GM23338 (cell line): Measurements from ENCODE around the gene IKBIP. TPM values are rescaled to one million over a fixed set of nuclear protein-coding genes. Genes with fewer than 3 reads are reported as not detected.

Experiments
- ATAC-seq: fragments of 200-7000 bp; cut with Tn5 transposase; 3 replicates; pipeline ENCODE4 v1.9.1; 2020
- DNase-seq: peaks from one replicate; pipeline ENCODE4 v3.0.0-alpha.2; 2015; ENCODE audit warnings: low spot score
- H2AFZ ChIP-seq: fragments of 200-600 bp; sonication (generic); 2 replicates; pipeline ENCODE4 v1.8.0; 2016; ENCODE audit warnings: antibody characterized with exemption, mild to moderate bottlenecking, moderate library complexity
- H3F3A ChIP-seq: fragments of 200-600 bp; sonication (generic); replicated peaks from 2 replicates; pipeline ENCODE4 v1.8.0; 2017; ENCODE audit warnings: antibody characterized with exemption, mixed run types, low read depth
- H3K27ac ChIP-seq: fragments of 200-600 bp; sonication (generic); 2 replicates; pipeline ENCODE4 v1.6.1; 2016; ENCODE audit warnings: low read depth
- H3K27me3 ChIP-seq: fragments of 200-600 bp; sonication (generic); 2 replicates; pipeline ENCODE4 v1.8.0; 2016; ENCODE audit warnings: mild to moderate bottlenecking, mixed run types, moderate library complexity; ENCODE audit not compliant: insufficient read depth
- H3K36me3 ChIP-seq: fragments of 200-600 bp; sonication (generic); 2 replicates; pipeline ENCODE4 v1.8.0; 2016; ENCODE audit warnings: mild to moderate bottlenecking; ENCODE audit not compliant: insufficient read depth
- H3K4me1 ChIP-seq: fragments of 200-600 bp; sonication (generic); 2 replicates; pipeline ENCODE4 v1.8.0; 2016; ENCODE audit warnings: mild to moderate bottlenecking, moderate library complexity; ENCODE audit not compliant: insufficient read depth
- H3K4me2 ChIP-seq: fragments of 200-600 bp; sonication (generic); 2 replicates; pipeline ENCODE4 v1.7.1; 2017; ENCODE audit warnings: mixed run types
- H3K4me3 ChIP-seq: fragments of 200-600 bp; sonication (generic); 2 replicates; pipeline ENCODE4 v1.6.1; 2016; ENCODE audit warnings: mixed run types
- H3K79me2 ChIP-seq: fragments of 200-600 bp; sonication (generic); replicated peaks from 2 replicates; pipeline ENCODE4 v1.8.0; 2017; ENCODE audit warnings: mild to moderate bottlenecking; ENCODE audit not compliant: insufficient read depth
- H3K9me2 ChIP-seq: fragments of 200-600 bp; sonication (generic); 2 replicates; pipeline ENCODE4 v1.8.0; 2017; ENCODE audit not compliant: insufficient read depth
- H4K20me1 ChIP-seq: fragments of 200-600 bp; sonication (generic); replicated peaks from 2 replicates; pipeline ENCODE4 v1.8.0; 2017; ENCODE audit warnings: mild to moderate bottlenecking; ENCODE audit not compliant: insufficient read depth
- H3K27ac Mint-ChIP-seq: 2 replicates; pipeline ENCODE4 v1.8.0; 2020; ENCODE audit warnings: inconsistent platforms, mild to moderate bottlenecking, moderate library complexity, mixed read lengths
- H3K27me3 Mint-ChIP-seq: 3 replicates; pipeline ENCODE4 v1.8.0; 2022; ENCODE audit warnings: low read depth, mild to moderate bottlenecking, moderate library complexity, mixed read lengths, inconsistent platforms; ENCODE audit not compliant: insufficient read depth, poor library complexity
- H3K36me3 Mint-ChIP-seq: 3 replicates; pipeline ENCODE4 v1.8.0; 2021; ENCODE audit warnings: low read depth, mild to moderate bottlenecking, inconsistent platforms, moderate library complexity, mixed read lengths
- H3K4me1 Mint-ChIP-seq: 3 replicates; pipeline ENCODE4 v1.8.0; 2020; ENCODE audit warnings: mild to moderate bottlenecking, inconsistent platforms, mixed read lengths
- H3K4me3 Mint-ChIP-seq: 3 replicates; pipeline ENCODE4 v1.8.0; 2021; ENCODE audit warnings: moderate library complexity, mild to moderate bottlenecking, inconsistent platforms, mixed read lengths
- H3K9me3 Mint-ChIP-seq: 3 replicates; pipeline ENCODE4 v1.8.0; 2020; ENCODE audit warnings: moderate library complexity, mild to moderate bottlenecking, inconsistent platforms, mixed read lengths
- CREB1 ChIP-seq: fragments of 250-450 bp; sonication (Bioruptor Pico); IDR thresholded peaks from 2 replicates; pipeline ENCODE4 v1.5.0; 2020; ENCODE audit warnings: low read depth, mild to moderate bottlenecking, moderate library complexity
- ETS1 ChIP-seq: IDR thresholded peaks from 2 replicates; pipeline ENCODE4 v1.6.1; 2016; ENCODE audit warnings: antibody characterized with exemption
- EZH2 ChIP-seq: fragments of 200-600 bp; sonication (generic); IDR thresholded peaks from one replicate; pipeline ENCODE4 v1.8.0; 2017; ENCODE audit warnings: antibody characterized with exemption, mild to moderate bottlenecking, low read depth; ENCODE audit not compliant: unreplicated experiment
- EZH2phosphoT487 ChIP-seq: fragments of 200-600 bp; sonication (generic); IDR thresholded peaks from one replicate; pipeline ENCODE4 v1.8.1; 2018; ENCODE audit warnings: antibody characterized with exemption; ENCODE audit not compliant: unreplicated experiment
- JUNB ChIP-seq: IDR thresholded peaks from one replicate; pipeline ENCODE4 v1.6.1; 2016; ENCODE audit warnings: antibody characterized with exemption; ENCODE audit not compliant: unreplicated experiment
- NANOG ChIP-seq: IDR thresholded peaks from 2 replicates; pipeline ENCODE4 v1.6.1; 2016; ENCODE audit warnings: antibody characterized with exemption, borderline replicate concordance
- POLR2AphosphoS5 ChIP-seq: IDR thresholded peaks from 2 replicates; pipeline ENCODE4 v1.6.1; 2016; ENCODE audit warnings: antibody characterized with exemption, low read depth
- STAT1 ChIP-seq: IDR thresholded peaks from one replicate; pipeline ENCODE4 v1.6.1; 2016; ENCODE audit warnings: antibody characterized with exemption; ENCODE audit not compliant: unreplicated experiment
- ZNF114 ChIP-seq: fragments of 250-450 bp; sonication (Bioruptor Pico); IDR thresholded peaks from 2 replicates; pipeline ENCODE4 v1.5.0; 2020; ENCODE audit warnings: mild to moderate bottlenecking, moderate library complexity
- ZNF331 ChIP-seq: fragments of 250-450 bp; sonication (Bioruptor Pico); IDR thresholded peaks from 2 replicates; pipeline ENCODE4 v1.5.0; 2020; ENCODE audit warnings: low read depth, mild to moderate bottlenecking, moderate library complexity
- ZNF462 ChIP-seq: fragments of 250-450 bp; sonication (Bioruptor Pico); IDR thresholded peaks from 2 replicates; pipeline ENCODE4 v1.5.0; 2020; ENCODE audit warnings: mild to moderate bottlenecking, moderate library complexity
- polyA plus RNA-seq: library from polyadenylated mRNA; unstranded; fragments of >200 nt; fragmentation: Nextera tagmentation; extraction: Ambion mirVana; gene quantifications from 2 replicates; pipeline ENCODE4 v1.2.1, GENCODE V29; 2016
- total RNA-seq: library from RNA; depleted of rRNA; stranded (reverse); fragments of >200 nt; shearing (Covaris generic); gene quantifications from 2 replicates; pipeline ENCODE4 v1.2.3, GENCODE V29; 2014
- TF ChIP-seq, protein P1 (sequence below), 2 experiments: fragments of 200-600 bp in 1 of 2; sonication (generic) in 1 of 2; conservative IDR thresholded peaks; 2 replicates each; pipeline versions ENCODE4 v1.5.1 to v1.6.1; 2016 to 2017; ENCODE audit warnings: antibody characterized with exemption in 2 of 2, low read depth in 2 of 2, mild to moderate bottlenecking in 2 of 2, moderate library complexity in 1 of 2
- TF ChIP-seq, protein P2 (sequence below): IDR thresholded peaks from one replicate; pipeline ENCODE4 v1.6.1; 2018; ENCODE audit warnings: antibody characterized with exemption; ENCODE audit not compliant: unreplicated experiment

The IKBIP gene
- total and polyA plus RNA-seq, 2 experiments from 2014 or later = 17.8 to 22.5 TPM

DNA sequence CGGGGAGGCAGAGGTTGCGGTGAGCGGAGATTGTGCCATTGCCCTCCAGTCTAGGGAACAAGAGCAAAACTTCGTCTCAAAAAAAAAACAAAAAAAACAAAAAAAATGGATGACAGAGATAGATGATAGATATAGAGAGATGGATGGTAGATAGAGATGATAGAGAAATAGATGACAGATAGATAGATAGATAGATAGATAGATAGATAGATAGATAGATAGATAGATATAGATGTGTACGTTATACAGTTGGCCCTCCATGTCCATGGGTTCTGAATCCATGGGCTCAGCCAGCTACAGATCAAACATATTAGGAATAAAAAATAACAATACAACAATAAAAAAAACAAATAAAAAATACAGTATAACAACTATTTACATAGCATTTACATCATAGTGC, 63.9 kb downstream of the IKBIP start:
- Histone ChIP-seq H3K4me3 (no peak overlapping the region), H3F3A (no peaks in the 10 kb centered on the region), H3K36me3 (no peaks in the 10 kb centered on the region), H2AFZ (no peak overlapping the region), H3K9me2 (no peaks in the 10 kb centered on the region), H3K27ac (no peak overlapping the region), H3K79me2 (no peaks in the 10 kb centered on the region), H4K20me1 (no peaks in the 10 kb centered on the region; the same call in 1 of the 2 replicates), H3K4me2 (no peak overlapping the region), H3K27me3 (no peaks in the 10 kb centered on the region), H3K4me1 (no peaks in the 10 kb centered on the region)
- Mint-ChIP-seq H3K9me3 (no peaks in the 10 kb centered on the region), H3K36me3 (no peaks in the 10 kb centered on the region), H3K27ac (no peak overlapping the region), H3K4me1 (no peaks in the 10 kb centered on the region), H3K4me3 (no peak overlapping the region), H3K27me3 (no peaks in the 10 kb centered on the region)
- DNase-seq (no peak), ATAC-seq (no peak)
- TF ChIP-seq EZH2 = no peak
- TF ChIP-seq, protein P1, sequence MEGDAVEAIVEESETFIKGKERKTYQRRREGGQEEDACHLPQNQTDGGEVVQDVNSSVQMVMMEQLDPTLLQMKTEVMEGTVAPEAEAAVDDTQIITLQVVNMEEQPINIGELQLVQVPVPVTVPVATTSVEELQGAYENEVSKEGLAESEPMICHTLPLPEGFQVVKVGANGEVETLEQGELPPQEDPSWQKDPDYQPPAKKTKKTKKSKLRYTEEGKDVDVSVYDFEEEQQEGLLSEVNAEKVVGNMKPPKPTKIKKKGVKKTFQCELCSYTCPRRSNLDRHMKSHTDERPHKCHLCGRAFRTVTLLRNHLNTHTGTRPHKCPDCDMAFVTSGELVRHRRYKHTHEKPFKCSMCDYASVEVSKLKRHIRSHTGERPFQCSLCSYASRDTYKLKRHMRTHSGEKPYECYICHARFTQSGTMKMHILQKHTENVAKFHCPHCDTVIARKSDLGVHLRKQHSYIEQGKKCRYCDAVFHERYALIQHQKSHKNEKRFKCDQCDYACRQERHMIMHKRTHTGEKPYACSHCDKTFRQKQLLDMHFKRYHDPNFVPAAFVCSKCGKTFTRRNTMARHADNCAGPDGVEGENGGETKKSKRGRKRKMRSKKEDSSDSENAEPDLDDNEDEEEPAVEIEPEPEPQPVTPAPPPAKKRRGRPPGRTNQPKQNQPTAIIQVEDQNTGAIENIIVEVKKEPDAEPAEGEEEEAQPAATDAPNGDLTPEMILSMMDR (conservative IDR thresholded peaks at IDR 0.05; ENCODE audit: low read depth in 2 of 2) = no peak
- TF ChIP-seq ZNF114 (CRISPR knock-in tag) = no peak
- no peak for TF ChIP-seq NANOG
- no peak for TF ChIP-seq JUNB
- no peak for TF ChIP-seq CREB1 (CRISPR knock-in tag)
- TF ChIP-seq, protein P2, sequence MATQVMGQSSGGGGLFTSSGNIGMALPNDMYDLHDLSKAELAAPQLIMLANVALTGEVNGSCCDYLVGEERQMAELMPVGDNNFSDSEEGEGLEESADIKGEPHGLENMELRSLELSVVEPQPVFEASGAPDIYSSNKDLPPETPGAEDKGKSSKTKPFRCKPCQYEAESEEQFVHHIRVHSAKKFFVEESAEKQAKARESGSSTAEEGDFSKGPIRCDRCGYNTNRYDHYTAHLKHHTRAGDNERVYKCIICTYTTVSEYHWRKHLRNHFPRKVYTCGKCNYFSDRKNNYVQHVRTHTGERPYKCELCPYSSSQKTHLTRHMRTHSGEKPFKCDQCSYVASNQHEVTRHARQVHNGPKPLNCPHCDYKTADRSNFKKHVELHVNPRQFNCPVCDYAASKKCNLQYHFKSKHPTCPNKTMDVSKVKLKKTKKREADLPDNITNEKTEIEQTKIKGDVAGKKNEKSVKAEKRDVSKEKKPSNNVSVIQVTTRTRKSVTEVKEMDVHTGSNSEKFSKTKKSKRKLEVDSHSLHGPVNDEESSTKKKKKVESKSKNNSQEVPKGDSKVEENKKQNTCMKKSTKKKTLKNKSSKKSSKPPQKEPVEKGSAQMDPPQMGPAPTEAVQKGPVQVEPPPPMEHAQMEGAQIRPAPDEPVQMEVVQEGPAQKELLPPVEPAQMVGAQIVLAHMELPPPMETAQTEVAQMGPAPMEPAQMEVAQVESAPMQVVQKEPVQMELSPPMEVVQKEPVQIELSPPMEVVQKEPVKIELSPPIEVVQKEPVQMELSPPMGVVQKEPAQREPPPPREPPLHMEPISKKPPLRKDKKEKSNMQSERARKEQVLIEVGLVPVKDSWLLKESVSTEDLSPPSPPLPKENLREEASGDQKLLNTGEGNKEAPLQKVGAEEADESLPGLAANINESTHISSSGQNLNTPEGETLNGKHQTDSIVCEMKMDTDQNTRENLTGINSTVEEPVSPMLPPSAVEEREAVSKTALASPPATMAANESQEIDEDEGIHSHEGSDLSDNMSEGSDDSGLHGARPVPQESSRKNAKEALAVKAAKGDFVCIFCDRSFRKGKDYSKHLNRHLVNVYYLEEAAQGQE = no peak
- TF ChIP-seq ZNF331 (CRISPR knock-in tag) = no peak
- TF ChIP-seq POLR2AphosphoS5 = no peak
- TF ChIP-seq EZH2phosphoT487 = no peak
- no peak for TF ChIP-seq ZNF462 (CRISPR knock-in tag)
- TF ChIP-seq ETS1 = no peak
- no peak for TF ChIP-seq STAT1
